Mucosa of descending colon (tissue), 3 donors: ENCODE data around the gene RASL12. TPM values are rescaled to one million over a fixed set of nuclear protein-coding genes. Genes with fewer than 3 reads are reported as not detected.

ENCODE experiments used
- ATAC-seq: fragments of 200-7000 bp; cut with Tn5 transposase; one replicate; pipeline ENCODE4 v1.9.1; 2020; ENCODE audit warnings: mild to moderate bottlenecking, moderate library complexity
- DNase-seq, 3 donors: peaks; one replicate each; pipeline ENCODE4 v3.0.0-alpha.2; 2020
- H3K36me3 ChIP-seq: fragments of 200-600 bp; one replicate; pipeline ENCODE4 v1.8.0; 2021; ENCODE audit warnings: low read depth, mild to moderate bottlenecking
- H3K4me1 ChIP-seq: fragments of 200-600 bp; one replicate; pipeline ENCODE4 v1.8.0; 2021; ENCODE audit warnings: low read depth, mild to moderate bottlenecking
- H3K4me3 ChIP-seq: fragments of 200-600 bp; one replicate; pipeline ENCODE4 v1.8.0; 2021; ENCODE audit warnings: mild to moderate bottlenecking
- H3K9me3 ChIP-seq: fragments of 200-600 bp; one replicate; pipeline ENCODE4 v1.8.0; 2021; ENCODE audit warnings: mild to moderate bottlenecking
- CTCF ChIP-seq: fragments of 200-600 bp; IDR thresholded peaks from one replicate; pipeline ENCODE4 v1.8.0; 2022; ENCODE audit warnings: antibody characterized with exemption, mild to moderate bottlenecking
- intact Hi-C, 2 donors: fragments of 100-400 bp; cut with DNase I in 1 of 2; cut with micrococcal nuclease in 1 of 2; formaldehyde crosslinking; loops; one replicate each; pipeline versions ENCODE4 v1.11.0 to v1.11.1; 2022; cut with DNase I, micrococcal nuclease
- total RNA-seq, 3 donors: library from RNA; stranded (reverse); fragmentation: NEBNext Ultra II Directional in 2 of 3; extraction: Animal tissue kit (Norgen Biotek cat#: 25700) in 2 of 3; gene quantifications; one replicate each; pipeline versions ENCODE4 v1.2.1 to v1.2.4, GENCODE V29; 2021 to 2023
- donor health status: DM: no; HTN: no; CAD: no; lungs with moderate emphysema.
- donor health status: DM: no; HTN: no; CAD: no.
- donor health status: DM: no; HTN: yes; CAD: no.

RASL12 gene
- total RNA-seq, 3 donors from 2014 or later, result 2.7 to 29.7 (median 8.4) TPM

DNA sequence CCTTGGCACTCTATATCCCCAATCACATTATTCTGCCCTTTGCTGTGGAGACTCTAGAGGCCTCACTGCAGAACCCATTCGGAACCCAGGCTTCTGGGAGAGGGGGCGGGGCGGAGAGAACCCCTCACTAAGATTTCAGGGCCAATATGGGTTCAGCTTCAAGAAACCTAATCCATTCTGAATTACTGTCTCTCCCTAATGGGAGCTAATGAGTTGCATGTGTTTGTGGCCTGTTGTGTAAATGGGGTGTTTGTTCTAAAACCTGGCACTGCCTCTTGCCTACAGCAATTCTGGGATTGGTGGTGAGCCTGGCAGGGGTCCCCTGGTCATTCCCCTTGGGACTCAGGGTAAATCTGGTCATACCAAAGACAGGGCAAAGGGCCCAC, 605 bp upstream of the RASL12 start:
- intact Hi-C loops, result no loop called here
- Histone ChIP-seq H3K36me3 (no peaks in the 10 kb centered on the region), H3K4me1 (no peaks in the 10 kb centered on the region), H3K9me3 (no peaks in the 10 kb centered on the region), H3K4me3 (no peak overlapping the region)
- DNase-seq (no peak), ATAC-seq (no peak)
- no peak for TF ChIP-seq CTCF

DNA sequence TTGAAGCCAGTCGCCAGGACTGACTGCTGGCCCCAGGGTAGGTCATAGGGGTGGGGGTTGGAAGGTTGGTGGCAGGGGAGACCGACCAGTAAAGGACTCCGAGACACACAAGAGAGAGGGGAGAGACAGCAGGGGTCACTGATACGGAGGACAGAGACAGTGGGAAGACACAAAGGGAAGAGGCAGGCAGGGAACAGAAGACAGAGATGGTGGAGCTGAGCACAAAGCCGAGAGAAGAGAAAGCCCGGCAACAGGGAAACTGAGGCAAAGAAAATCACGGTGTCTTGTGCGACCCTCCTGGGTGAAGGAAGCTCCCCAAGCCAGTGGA, 510 bp downstream of the RASL12 start:
- TF ChIP-seq CTCF, result no peak
- H3K4me1 ChIP-seq, result no peaks in the 10 kb centered on the region
- no peaks in the 10 kb centered on the region for H3K9me3 ChIP-seq
- peak overlapping the region; percentile 6 for H3K4me3 ChIP-seq
- DNase-seq (no peak), ATAC-seq (no peak)
- intact Hi-C loops, result no loop called here
- no peaks in the 10 kb centered on the region for H3K36me3 ChIP-seq

GRCh38 chr15:65066635-65067316, 1.0 kb downstream of the RASL12 start:
- intact Hi-C loops, result no loop called here
- no peak for ATAC-seq
- no peak for DNase-seq

GRCh38 chr15:65066001-65066634, 1.7 kb downstream of the RASL12 start:
- no peak overlapping the region for H3K4me3 ChIP-seq
- ATAC-seq, result no peak
- no peaks in the 10 kb centered on the region for H3K9me3 ChIP-seq
- H3K36me3 ChIP-seq, result no peaks in the 10 kb centered on the region
- no peak for TF ChIP-seq CTCF
- no peak for DNase-seq
- intact Hi-C loops, result no loop called here
- no peaks in the 10 kb centered on the region for H3K4me1 ChIP-seq

More at GRCh38 chr15:65066635-65067316, 1.0 kb downstream of the RASL12 start:
- H3K4me3 ChIP-seq, result no peak overlapping the region
- no peak for TF ChIP-seq CTCF
- no peaks in the 10 kb centered on the region for H3K4me1 ChIP-seq
- H3K36me3 ChIP-seq, result no peaks in the 10 kb centered on the region
- no peaks in the 10 kb centered on the region for H3K9me3 ChIP-seq

GRCh38 chr15:65062726-65063125, 5.1 kb downstream of the RASL12 start:
- DNase-seq (no peak), ATAC-seq (no peak)
- intact Hi-C loops, result no loop called here
- no peaks in the 10 kb centered on the region for H3K9me3 ChIP-seq
- H3K36me3 ChIP-seq, result no peaks in the 10 kb centered on the region
- no peak overlapping the region for H3K4me3 ChIP-seq
- no peaks in the 10 kb centered on the region for H3K4me1 ChIP-seq
- TF ChIP-seq CTCF, result no peak
